Heart right ventricle (tissue), 16 donors: ENCODE data around the gene MAGEB17. TPM values are rescaled to one million over a fixed set of nuclear protein-coding genes. Genes with fewer than 3 reads are reported as not detected.

Experiments
- ATAC-seq, 8 donors: fragments of 200-7000 bp; cut with Tn5 transposase; one replicate each; pipeline ENCODE4 v1.9.1; 2020; ENCODE audit warnings: mild to moderate bottlenecking in 8 of 8, moderate library complexity in 8 of 8, moderate number of reproducible peaks in 1 of 8
- DNase-seq, 2 donors: peaks; one replicate each; pipeline ENCODE4 v3.0.0-alpha.2; 2020
- H3K27ac ChIP-seq, 10 donors: fragments of 200-600 bp; sonication (generic) in 2 of 10; one replicate each; pipeline versions ENCODE4 v1.5.0 to v1.8.0; 2020 to 2022; ENCODE audit warnings: mild to moderate bottlenecking in 3 of 10
- H3K27me3 ChIP-seq, 7 donors: fragments of 200-600 bp; one replicate each; pipeline ENCODE4 v1.8.0; 2021 to 2022; ENCODE audit warnings: mild to moderate bottlenecking in 2 of 7
- H3K36me3 ChIP-seq, 9 donors: fragments of 200-600 bp; sonication (generic) in 1 of 9; one replicate each; pipeline versions ENCODE4 v1.5.0 to v1.8.0; 2020 to 2022; ENCODE audit warnings: mild to moderate bottlenecking in 2 of 9
- H3K4me1 ChIP-seq, 9 donors: fragments of 200-600 bp; sonication (generic) in 1 of 9; one replicate each; pipeline versions ENCODE4 v1.5.0 to v1.8.0; 2020 to 2022; ENCODE audit warnings: mild to moderate bottlenecking in 4 of 9
- H3K4me3 ChIP-seq, 10 donors: fragments of 200-600 bp; sonication (generic) in 2 of 10; one replicate each; pipeline versions ENCODE4 v1.5.0 to v1.8.0; 2020 to 2022; ENCODE audit warnings: mild to moderate bottlenecking in 7 of 10, moderate library complexity in 2 of 10
- H3K9me3 ChIP-seq, 11 donors: fragments of 200-600 bp in 10 of 11; sonication (generic) in 2 of 11; one replicate each; pipeline versions ENCODE4 v1.5.0 to v1.8.0; 2013 to 2022; ENCODE audit warnings: mild to moderate bottlenecking in 2 of 11, control low read depth in 1 of 11, moderate library complexity in 1 of 11
- WGBS, 2 donors: extraction: QIAGEN DNeasy Blood & Tissue Kit; methylation state at CpG; one replicate each; pipeline ENCODE4 v1.1.7; 2013; ENCODE audit warnings: inconsistent platforms in 1 of 2; 5-methylcytosine and 5-hydroxymethylcytosine counted together
- intact Hi-C, 10 donors: fragments of 100-400 bp; cut with DNase I; formaldehyde crosslinking; loops; one replicate each; pipeline versions ENCODE4 v1.11.1 to v1.14.2; 2022
- long read RNA-seq, 3 donors: library from polyadenylated mRNA; unstranded; transcript quantifications; one replicate each; pipeline ENCODE4 v2.0.0, GENCODE V29; 2020 to 2021
- polyA plus RNA-seq, 2 donors: library from polyadenylated mRNA; stranded (reverse); fragments of 200-250 nt; gene quantifications; one replicate each; pipeline ENCODE4 v1.2.3, GENCODE V29; 2013
- total RNA-seq, 10 donors: library from RNA; stranded (reverse); fragmentation: NEBNext Ultra II Directional in 3 of 10; extraction: Animal tissue kit (Norgen Biotek cat#: 25700) in 3 of 10; gene quantifications; one replicate each; pipeline versions ENCODE4 v1.2.1 to v1.2.4, GENCODE V29; 2021 to 2023
- TF ChIP-seq, protein P1 (sequence below), 9 donors: fragments of 200-600 bp; sonication (generic) in 2 of 9; IDR thresholded peaks; one replicate each; pipeline versions ENCODE4 v1.5.0 to v1.8.0; 2021 to 2022; ENCODE audit warnings: antibody characterized with exemption in 9 of 9, mild to moderate bottlenecking in 5 of 9, moderate library complexity in 1 of 9
- donor health status: Arrhythmogenic right ventricular cardiomyopathy.
- donor health status: ischemic (EF 13 %, LVEDD 7.1; RV severe dilation, severe dysfunction).
- donor health status: healthy with polysubstance abuse.
- donor health status: DM: no; HTN: yes; CAD: no.
- donor health status: DM: no; HTN: no; CAD: no.
- donor health status: ischemic (EF 25% LVEDD 6.9; RV normal size, moderate dysfunction).
- donor health status: ischemic (EF 25% LVEDD 5.7; RV mildly dilated, moderate dysfunction).
- donor health status: healthy.
- donor health status: DM: yes; HTN: yes; CAD: no.
- donor health status: Ischemic cardiomyopathy.
- donor health status: ischemic (EF 35%, LVEDD 5.7; RV mildly dilated, moderate dysfunction).
- donor health status: nonischemic (EF 11% LVEDD 7.7; RV severe dilation, severe dysfunction).
- donor health status: DM: yes; HTN: yes; CAD: no.
- donor health status: PGD.
- donor health status: ischemic (EF 29% LVEDD 5.4; RV normal size, mild dysfunction).
- donor health status: nonischemic (EF 23%, LVEDD 6.1; RV moderate dilation, normal function).

MAGEB17 gene
- total RNA-seq (under 1 TPM in 1 of 10 donors, not detected in 9; 0.19 TPM), polyA plus RNA-seq (under 1 TPM in 1 of 2 donors, not detected in 1; 0.04 TPM)
- long read RNA-seq, donor 1 = 0 reads
- long read RNA-seq, donor 2 = 0 reads
- long read RNA-seq, donor 3 = 0 reads

DNA sequence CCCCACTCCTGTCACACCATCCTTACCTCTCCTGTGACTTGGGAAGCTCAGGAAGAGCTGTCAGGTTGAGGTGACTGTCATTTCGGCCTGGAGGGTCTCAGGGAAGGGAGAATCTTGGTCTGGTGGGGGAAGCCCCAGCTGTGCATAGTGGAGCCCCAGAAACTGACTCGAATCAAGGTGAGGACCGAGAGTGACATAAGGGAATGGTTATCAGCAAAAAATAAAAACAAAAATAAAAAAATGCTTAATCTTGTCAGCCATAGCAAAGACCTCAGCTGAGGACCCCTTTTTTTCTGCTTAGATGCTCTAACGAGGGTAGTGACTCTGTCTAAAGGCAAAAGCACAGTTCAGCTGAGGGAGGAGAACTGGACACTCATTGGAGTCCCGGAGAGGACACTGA is at the start of gene MAGEB17:
Gene MAGEB17 (plus strand): TSS at position 301 of the 400 bp plus-strand sequence. CDS start 2,902 bp downstream, outside the sequence.
- 59 to 74% methylated on average over 5 of the region's 5 CpGs for WGBS, 2 donors
- ATAC-seq = no peak
- H3K4me1 ChIP-seq = no peaks in the 10 kb centered on the region
- no peak for DNase-seq
- no peaks in the 10 kb centered on the region for H3K9me3 ChIP-seq
- H3K27me3 ChIP-seq = peaks cover 0 to 16% (median 0%) of the 10 kb centered on the region in 7 donors
- H3K27ac ChIP-seq = no peak within 1 kb of the TSS
- TF ChIP-seq, protein P1, sequence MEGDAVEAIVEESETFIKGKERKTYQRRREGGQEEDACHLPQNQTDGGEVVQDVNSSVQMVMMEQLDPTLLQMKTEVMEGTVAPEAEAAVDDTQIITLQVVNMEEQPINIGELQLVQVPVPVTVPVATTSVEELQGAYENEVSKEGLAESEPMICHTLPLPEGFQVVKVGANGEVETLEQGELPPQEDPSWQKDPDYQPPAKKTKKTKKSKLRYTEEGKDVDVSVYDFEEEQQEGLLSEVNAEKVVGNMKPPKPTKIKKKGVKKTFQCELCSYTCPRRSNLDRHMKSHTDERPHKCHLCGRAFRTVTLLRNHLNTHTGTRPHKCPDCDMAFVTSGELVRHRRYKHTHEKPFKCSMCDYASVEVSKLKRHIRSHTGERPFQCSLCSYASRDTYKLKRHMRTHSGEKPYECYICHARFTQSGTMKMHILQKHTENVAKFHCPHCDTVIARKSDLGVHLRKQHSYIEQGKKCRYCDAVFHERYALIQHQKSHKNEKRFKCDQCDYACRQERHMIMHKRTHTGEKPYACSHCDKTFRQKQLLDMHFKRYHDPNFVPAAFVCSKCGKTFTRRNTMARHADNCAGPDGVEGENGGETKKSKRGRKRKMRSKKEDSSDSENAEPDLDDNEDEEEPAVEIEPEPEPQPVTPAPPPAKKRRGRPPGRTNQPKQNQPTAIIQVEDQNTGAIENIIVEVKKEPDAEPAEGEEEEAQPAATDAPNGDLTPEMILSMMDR (IDR thresholded peaks at IDR 0.05) = no peak
- H3K36me3 ChIP-seq = no peaks in the 10 kb centered on the region
- no peak within 1 kb of the TSS for H3K4me3 ChIP-seq
- intact Hi-C loops = no loop called here

DNA sequence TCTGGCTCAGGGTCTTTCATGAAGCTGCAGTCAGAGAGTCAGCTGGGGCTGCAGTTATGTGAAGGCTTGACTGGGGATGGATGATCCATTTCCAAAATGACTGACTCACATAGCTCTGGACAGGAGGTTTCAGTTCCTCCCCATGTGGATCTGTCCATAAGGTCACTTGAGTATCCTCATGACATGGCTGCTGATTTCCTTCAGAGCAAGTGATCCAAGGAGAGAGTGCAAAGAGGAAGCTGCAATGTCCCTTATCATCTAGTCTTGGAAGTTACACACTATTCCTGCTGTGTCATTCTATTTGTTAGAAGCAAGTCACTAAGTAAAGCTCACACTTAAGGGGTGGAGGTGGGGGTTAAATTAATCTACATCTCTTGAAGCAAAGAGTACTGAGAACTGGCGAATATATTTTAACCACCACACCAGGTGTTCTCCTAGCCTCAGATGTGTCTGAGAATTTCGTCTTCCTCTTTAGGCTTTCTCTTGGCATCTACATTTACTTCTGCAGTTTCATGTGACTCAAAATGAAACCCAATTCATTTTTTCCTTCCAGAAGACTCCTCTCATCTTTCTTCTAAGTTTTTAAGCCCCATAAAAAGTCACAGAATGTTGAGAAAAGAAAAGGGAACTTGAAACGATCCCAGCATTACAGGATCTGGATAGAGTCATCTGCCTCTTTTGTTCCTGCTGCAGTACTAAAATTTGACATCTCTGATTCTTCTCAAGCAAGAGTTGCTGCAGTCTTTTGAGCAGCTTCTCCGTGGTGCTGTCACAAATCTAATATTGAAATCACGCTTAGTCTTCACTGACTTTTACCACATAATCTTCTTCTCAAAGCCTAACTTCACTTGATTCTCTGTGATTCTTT is 47.7 kb upstream of the MAGEB17 start:
- WGBS, 2 donors = 82 to 88% methylated on average over 5 of the region's 5 CpGs
- intact Hi-C loops = loop anchor here in 8 of 10 donors (5.0 to 10.0 kb wide), 4 partner anchors 315 to 555 kb away; no protein-coding TSS in a partner anchor

GRCh38 chrX:16120431-16120830 is 46.9 kb upstream of the MAGEB17 start:
- H3K27me3 ChIP-seq = peaks cover 0 to 35% (median 0%) of the 10 kb centered on the region in 7 donors
- 90 to 94% methylated on average over 3 of the region's 3 CpGs for WGBS, 2 donors
- no peak overlapping the region for H3K27ac ChIP-seq
- TF ChIP-seq, protein P1 (IDR thresholded peaks at IDR 0.05) = no peak
- H3K4me1 ChIP-seq = peaks cover 0 to 3% (median 0%) of the 10 kb centered on the region in 9 donors
- no peak for ATAC-seq
- no peak for DNase-seq
- intact Hi-C loops = loop anchor here in 8 of 10 donors (5.0 to 10.0 kb wide), 4 partner anchors 314 to 554 kb away; no protein-coding TSS in a partner anchor
- H3K9me3 ChIP-seq = peaks cover 0 to 22% (median 0%) of the 10 kb centered on the region in 11 donors
- no peak overlapping the region for H3K4me3 ChIP-seq
- no peaks in the 10 kb centered on the region for H3K36me3 ChIP-seq

More for the DNA sequence above, 47.7 kb upstream of the MAGEB17 start:
- Histone ChIP-seq H3K4me3 (no peak overlapping the region), H3K27me3 (peaks cover 0 to 35% (median 0%) of the 10 kb centered on the region in 7 donors), H3K4me1 (peaks cover 0 to 4% (median 0%) of the 10 kb centered on the region in 9 donors), H3K27ac (no peak overlapping the region), H3K36me3 (no peaks in the 10 kb centered on the region), H3K9me3 (peaks cover 0 to 22% (median 0%) of the 10 kb centered on the region in 11 donors)
- TF ChIP-seq, protein P1 (IDR thresholded peaks at IDR 0.05) = no peak
- ATAC-seq (no peak), DNase-seq (no peak)

- TF ChIP-seq, protein P1 (IDR thresholded peaks at IDR 0.05) = peak; percentile 39 to 85 (median 64)
- intact Hi-C loops = loop anchor here in 8 of 10 donors (5.0 to 10.0 kb wide), 4 partner anchors 311 to 551 kb away; no protein-coding TSS in a partner anchor
- Histone ChIP-seq H3K4me1 (peaks cover 0 to 3% (median 0%) of the 10 kb centered on the region in 9 donors), H3K27me3 (peaks cover 0 to 62% (median 0%) of the 10 kb centered on the region in 7 donors), H3K4me3 (no peak within 1 kb of the TSS), H3K9me3 (peaks cover 0 to 13% (median 0%) of the 10 kb centered on the region in 11 donors), H3K36me3 (no peaks in the 10 kb centered on the region), H3K27ac (no peak within 1 kb of the TSS)
- ATAC-seq = peak; percentile 70 to 93 (median 80)
- DNase-seq = peak; percentile 52 to 64
- WGBS, 2 donors = 0 to 1% methylated on average over 6 of the region's 6 CpGs
These were observed 44.0 kb upstream of the MAGEB17 start, which contains the start of gene GRPR for GRCh38 chrX:16123222-16123786. Gene GRPR (plus strand): TSS chrX:16123565. CDS start chrX:16123954, 389 bp downstream.
